H1 (cell line): ENCODE data around the gene LRBA. TPM values are rescaled to one million over a fixed set of nuclear protein-coding genes. Genes with fewer than 3 reads are reported as not detected.
"Not testable (repeated sequence)": the region's sequence is repeated elsewhere in the genome, so short reads cannot be mapped to it uniquely, and the experiment has no call there.

Source experiments
- CTCF ChIA-PET: fragments of 300-600 bp; sonication (Branson Sonifier 250); formaldehyde crosslinking; loops from one replicate; lab custom pipeline; 2021; ENCODE audit not compliant: partially characterized antibody; lab: Charles Lee
- POLR2A ChIA-PET: fragments of 300-600 bp; sonication (Branson Sonifier 250); formaldehyde crosslinking; loops from one replicate; lab custom pipeline; 2021; ENCODE audit warnings: inconsistent platforms; ENCODE audit not compliant: partially characterized antibody; lab: Charles Lee
- DNase-seq, 2 experiments: peaks; one replicate each; pipeline versions ENCODE4 v3.0.0 to v3.0.0-alpha.2; 2010 to 2022; ENCODE audit warnings: low spot score in 2 of 2, low read depth in 1 of 2, mixed read lengths in 1 of 2
- FAIRE-seq: peaks from 2 replicates; lab custom pipeline; 2011; peaks lifted over from hg19 to GRCh38; lab: Jason Lieb, UNC
- H2AFZ ChIP-seq: 2 replicates; pipeline ENCODE4 v1.8.1; 2012; ENCODE audit warnings: low read length, inconsistent platforms
- H2AK5ac ChIP-seq: 2 replicates; pipeline ENCODE4 v1.6.1; 2013; ENCODE audit warnings: low read depth, low read length
- H2BK120ac ChIP-seq: replicated peaks from 2 replicates; pipeline ENCODE3; 2013; ENCODE audit warnings: low read depth, low read length, inconsistent platforms
- H2BK12ac ChIP-seq: 2 replicates; pipeline ENCODE4 v1.6.1; 2013; ENCODE audit warnings: low read depth, low read length
- H2BK15ac ChIP-seq: 2 replicates; pipeline ENCODE4 v1.6.1; 2013; ENCODE audit warnings: low read length
- H2BK20ac ChIP-seq: 2 replicates; pipeline ENCODE4 v1.6.1; 2013; ENCODE audit warnings: low read length
- H2BK5ac ChIP-seq: 2 replicates; pipeline ENCODE4 v1.6.1; 2013; ENCODE audit warnings: low read depth, low read length
- H3K14ac ChIP-seq: 2 replicates; pipeline ENCODE4 v1.6.1; 2013; ENCODE audit warnings: inconsistent platforms; ENCODE audit not compliant: insufficient read length
- H3K18ac ChIP-seq: 2 replicates; pipeline ENCODE4 v1.6.1; 2013; ENCODE audit warnings: low read length; ENCODE audit errors: extremely low read depth
- H3K23ac ChIP-seq: 2 replicates; pipeline ENCODE4 v1.6.1; 2013; ENCODE audit warnings: inconsistent platforms; ENCODE audit not compliant: insufficient read length
- H3K23me2 ChIP-seq: 2 replicates; pipeline ENCODE4 v1.6.1; 2013; ENCODE audit warnings: low read depth, low read length
- H3K27ac ChIP-seq: 2 replicates; pipeline ENCODE4 v1.6.1; 2011; ENCODE audit warnings: low read depth, low read length, inconsistent platforms
- H3K27me3 ChIP-seq, 4 experiments: replicated peaks in 1 of 4; 1 replicate in 1 of 4; 2 replicates in 3 of 4; pipeline versions ENCODE4 v1.6.1 to v1.8.1; 2011 to 2013; ENCODE audit warnings: low read length in 3 of 4, mild to moderate bottlenecking in 3 of 4, inconsistent platforms in 2 of 4, mixed read lengths in 2 of 4, moderate library complexity in 1 of 4; ENCODE audit not compliant: control insufficient read depth in 3 of 4, insufficient read depth in 3 of 4; ENCODE audit errors: extremely low read depth in 1 of 4
- H3K36me3 ChIP-seq, 4 experiments: 2 replicates each; pipeline versions ENCODE4 v1.6.1 to v1.8.1; 2011 to 2013; ENCODE audit warnings: mild to moderate bottlenecking in 4 of 4, low read length in 3 of 4, moderate library complexity in 2 of 4, control low read depth in 1 of 4, inconsistent platforms in 1 of 4; ENCODE audit not compliant: insufficient read depth in 4 of 4, control insufficient read depth in 2 of 4
- H3K4ac ChIP-seq: replicated peaks from 2 replicates; pipeline ENCODE3; 2013; ENCODE audit warnings: low read length, low read depth, mixed read lengths, inconsistent platforms; ENCODE audit not compliant: insufficient read length
- H3K4me1 ChIP-seq, 4 experiments: replicated peaks in 1 of 4; 1 replicate in 1 of 4; 2 replicates in 3 of 4; pipeline versions ENCODE4 v1.6.1 to v1.8.1; 2011 to 2013; ENCODE audit warnings: low read length in 3 of 4, inconsistent platforms in 2 of 4, mixed read lengths in 1 of 4; ENCODE audit not compliant: insufficient read depth in 4 of 4, control insufficient read depth in 3 of 4
- H3K4me2 ChIP-seq, 2 experiments: 2 replicates each; pipeline versions ENCODE4 v1.6.1 to v1.8.1; 2011 to 2013; ENCODE audit warnings: low read depth in 2 of 2, low read length in 2 of 2, control low read depth in 1 of 2, inconsistent platforms in 1 of 2, mild to moderate bottlenecking in 1 of 2; ENCODE audit not compliant: insufficient read depth in 1 of 2
- H3K4me3 ChIP-seq, 4 experiments: fragments of 200-600, 300-600 bp in 1 of 4; sonication (generic), shearing (Covaris generic), sonication (Bioruptor Twin) in 1 of 4; 2 replicates each; pipeline versions ENCODE4 v1.5.1 to v1.8.1; 2011 to 2016; ENCODE audit warnings: low read length in 4 of 4, low read depth in 3 of 4, control low read depth in 2 of 4, inconsistent platforms in 2 of 4, mild to moderate bottlenecking in 2 of 4, mixed read lengths in 1 of 4, moderate library complexity in 1 of 4; ENCODE audit not compliant: insufficient read depth in 2 of 4; ENCODE audit errors: extremely low read depth in 1 of 4
- H3K56ac ChIP-seq: replicated peaks from 2 replicates; pipeline ENCODE3; 2013; ENCODE audit warnings: low read depth, mild to moderate bottlenecking, mixed read lengths, low read length, inconsistent platforms; ENCODE audit not compliant: insufficient read length
- H3K79me1 ChIP-seq: 2 replicates; pipeline ENCODE4 v1.6.1; 2013; ENCODE audit warnings: low read depth, low read length, control low read depth
- H3K79me2 ChIP-seq, 2 experiments: 2 replicates each; pipeline versions ENCODE4 v1.6.1 to v1.8.1; 2012 to 2013; ENCODE audit warnings: low read length in 2 of 2, mild to moderate bottlenecking in 2 of 2, inconsistent platforms in 1 of 2; ENCODE audit not compliant: insufficient read depth in 2 of 2, control insufficient read depth in 1 of 2
- H3K9ac ChIP-seq, 4 experiments: replicated peaks in 1 of 4; 1 replicate in 1 of 4; 2 replicates in 3 of 4; pipeline versions ENCODE4 v1.6.1 to v1.8.1; 2011 to 2013; ENCODE audit warnings: low read depth in 3 of 4, low read length in 3 of 4, control low read depth in 2 of 4, mild to moderate bottlenecking in 2 of 4, moderate library complexity in 2 of 4, inconsistent platforms in 1 of 4; ENCODE audit errors: extremely low read depth in 1 of 4
- H3K9me3 ChIP-seq, 2 experiments: 2 replicates each; pipeline versions ENCODE4 v1.6.1 to v1.8.1; 2012 to 2013; ENCODE audit warnings: mild to moderate bottlenecking in 2 of 2, moderate library complexity in 2 of 2, control low read depth in 1 of 2, inconsistent platforms in 1 of 2, low read depth in 1 of 2, low read length in 1 of 2, mixed read lengths in 1 of 2; ENCODE audit not compliant: insufficient read depth in 2 of 2
- H4K20me1 ChIP-seq, 2 experiments: replicated peaks in 1 of 2; 2 replicates each; pipeline versions ENCODE3 to v1.8.1; 2011 to 2013; ENCODE audit warnings: inconsistent platforms in 2 of 2, low read length in 2 of 2, mild to moderate bottlenecking in 1 of 2; ENCODE audit not compliant: insufficient read depth in 2 of 2, control insufficient read depth in 1 of 2
- H4K5ac ChIP-seq: 2 replicates; pipeline ENCODE4 v1.6.1; 2013; ENCODE audit warnings: low read length, low read depth, mixed read lengths, inconsistent platforms; ENCODE audit not compliant: insufficient read length
- H4K8ac ChIP-seq: 2 replicates; pipeline ENCODE4 v1.8.0; 2013; ENCODE audit warnings: mild to moderate bottlenecking, moderate library complexity, low read length, inconsistent platforms; ENCODE audit not compliant: insufficient read depth; ENCODE audit errors: extremely low read depth
- H4K91ac ChIP-seq: replicated peaks from 2 replicates; pipeline ENCODE3; 2013; ENCODE audit warnings: low read length, mixed read lengths, inconsistent platforms; ENCODE audit not compliant: insufficient read length
- KDM1A ChIP-seq: fragments of 200-600, 300-600 bp; sonication (generic); IDR thresholded peaks from 2 replicates; pipeline ENCODE4 v1.7.1; 2016; ENCODE audit warnings: mild to moderate bottlenecking, low read length, borderline replicate concordance
- WGBS, 2 experiments: shearing (Covaris generic) in 1 of 2; methylation state at CpG; one replicate each; pipeline versions ENCODE4 v1.1.6 to v1.1.7; 2013 to 2015; ENCODE audit warnings: low lambda C conversion rate in 2 of 2, mixed read lengths in 2 of 2, inconsistent platforms in 1 of 2, low coverage in 1 of 2, missing lambda C conversion rate in 1 of 2; ENCODE audit not compliant: insufficient replicate concordance in 2 of 2, insufficient coverage in 1 of 2, insufficient read length in 1 of 2; ENCODE audit errors: extremely low coverage in 1 of 2, missing lambda C conversion rate in 1 of 2; 5-methylcytosine and 5-hydroxymethylcytosine counted together
- polyA plus RNA-seq, 7 experiments: library from polyadenylated mRNA; depleted of rRNA in 3 of 7; stranded (reverse) in 5 of 7; unstranded in 2 of 7; fragments of >200 nt in 5 of 7; fragments of 200-250 nt in 2 of 7; gene quantifications; 1 replicate in 5 of 7; 2 replicates in 1 of 7; 4 replicates in 1 of 7; pipeline versions ENCODE4 v1.2.1 to v1.2.3, GENCODE V29; 2011 to 2013; ENCODE audit warnings: missing spikeins in 2 of 7, mixed read lengths in 2 of 7
- total RNA-seq: library from RNA; stranded (reverse); fragmentation: NEBNext Ultra II Directional; extraction: Animal tissue kit (Norgen Biotek cat#: 25700); gene quantifications from 2 replicates; pipeline ENCODE4 v1.2.1, GENCODE V29; 2021

LRBA gene
- total and polyA plus RNA-seq, 2 of the 8 experiments (the other 6 are each of a cell fraction or from before 2014, with no cell fraction given), result 54.6 to 83.2 TPM

GRCh38 chr4:150386415-150386814 is 628.7 kb downstream of the LRBA start:
- H2BK20ac ChIP-seq, H3K23ac ChIP-seq, H3K14ac ChIP-seq, H3K4me3 ChIP-seq, H2BK120ac ChIP-seq, H2AK5ac ChIP-seq, H3K23me2 ChIP-seq, H3K9ac ChIP-seq, H3K79me2 ChIP-seq, H3K36me3 ChIP-seq, H4K8ac ChIP-seq, H3K4me1 ChIP-seq, H2BK5ac ChIP-seq: not testable (repeated sequence)
- peak; percentile 22; the same call in 1 of the 2 replicates for TF ChIP-seq KDM1A
- TF ChIP-seq, all 59 proteins: peak for 1; not testable (repeated sequence) for 58
- FAIRE-seq, DNase-seq, H3K79me1 ChIP-seq, H3K56ac ChIP-seq, POLR2A ChIA-PET, H4K91ac ChIP-seq, H3K27ac ChIP-seq, H3K4me2 ChIP-seq, H4K5ac ChIP-seq, H4K20me1 ChIP-seq, H3K18ac ChIP-seq, H3K4ac ChIP-seq, H2AFZ ChIP-seq, H3K27me3 ChIP-seq, H3K9me3 ChIP-seq, H2BK15ac ChIP-seq, H2BK12ac ChIP-seq: not testable (repeated sequence)
- WGBS, 2 experiments, result 100% methylated on average over 2 of the region's 2 CpGs; no CpG with 5 or more reads in 1 of the 2 experiments
- CTCF ChIA-PET, result interaction anchor here (0.6 to 1.5 kb wide), 3 partner anchors 33 to 569 kb away, joined by 3 read pairs; no protein-coding TSS in a partner anchor
